ENCODE data around the gene PAM16.
"Not testable (repeated sequence)": the region's sequence is repeated elsewhere in the genome, so short reads cannot be mapped to it uniquely, and the experiment has no call there.

PAM16 gene

DNA sequence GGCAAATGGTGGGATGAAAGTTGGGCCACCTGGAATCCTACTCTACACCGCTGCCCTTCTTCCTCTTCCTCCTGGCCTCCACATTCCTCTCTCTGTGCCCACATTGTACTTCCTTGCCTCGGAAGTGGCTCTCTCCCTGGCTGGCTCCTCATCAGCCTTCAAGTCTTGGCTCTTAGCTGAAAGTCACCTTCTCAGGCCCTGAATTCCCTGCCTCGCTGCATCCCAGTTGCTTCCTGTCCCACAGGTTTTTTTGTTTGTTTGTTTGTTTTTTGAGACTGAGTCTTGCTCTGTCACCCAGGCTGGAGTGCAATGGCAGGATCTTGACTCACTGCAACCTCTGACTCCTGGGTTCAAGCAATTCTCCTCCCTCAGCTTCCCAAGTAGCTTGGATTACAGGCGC, 2.6 kb upstream of the PAM16 start:
- in situ Hi-C loops (cut with MboI; ENCODE audit: low sequenced_read_pairs): no loop called here

DNA sequence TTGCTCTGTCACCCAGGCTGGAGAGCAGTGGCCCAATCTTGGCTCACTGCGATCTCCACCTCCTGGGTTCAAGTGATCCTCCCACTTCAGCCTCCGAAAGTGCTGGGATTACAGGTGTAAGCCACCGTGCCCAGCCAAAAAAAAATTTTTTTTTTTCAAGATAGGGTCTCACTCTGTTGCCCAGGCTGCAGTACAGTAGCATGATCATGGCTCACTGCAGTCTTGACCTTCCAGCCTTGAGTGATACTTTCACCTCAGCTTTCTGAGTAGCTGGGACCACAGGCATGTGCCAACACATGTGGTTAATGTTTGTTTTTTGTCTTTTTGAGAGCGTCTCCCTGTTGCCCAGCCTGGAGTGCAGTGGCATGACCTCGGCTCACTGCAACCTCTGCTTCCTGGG, 1.7 kb upstream of the PAM16 start:
- in situ Hi-C loops (cut with MboI; ENCODE audit: low sequenced_read_pairs): no loop called here

DNA sequence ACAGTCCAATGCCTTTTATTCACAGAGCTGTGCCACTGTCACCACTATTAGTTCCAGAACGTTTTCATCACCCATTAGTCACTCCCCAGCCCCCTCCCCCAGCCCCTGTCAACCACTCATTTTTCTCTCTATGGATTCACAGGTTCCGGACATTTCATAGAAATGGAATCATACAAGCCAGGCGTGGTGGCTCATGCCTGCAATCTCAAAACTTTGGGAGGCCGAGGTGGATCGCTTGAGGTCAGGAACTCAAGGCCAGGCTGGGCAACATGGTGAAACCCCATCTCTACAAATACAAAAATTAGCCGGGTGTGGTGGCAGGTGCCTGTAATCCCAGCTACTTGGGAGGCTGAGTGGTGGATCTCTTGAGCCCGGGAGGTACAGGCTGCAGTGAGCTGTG, 759 bp upstream of the PAM16 start:
- in situ Hi-C loops (cut with MboI; ENCODE audit: low sequenced_read_pairs): no loop called here

DNA sequence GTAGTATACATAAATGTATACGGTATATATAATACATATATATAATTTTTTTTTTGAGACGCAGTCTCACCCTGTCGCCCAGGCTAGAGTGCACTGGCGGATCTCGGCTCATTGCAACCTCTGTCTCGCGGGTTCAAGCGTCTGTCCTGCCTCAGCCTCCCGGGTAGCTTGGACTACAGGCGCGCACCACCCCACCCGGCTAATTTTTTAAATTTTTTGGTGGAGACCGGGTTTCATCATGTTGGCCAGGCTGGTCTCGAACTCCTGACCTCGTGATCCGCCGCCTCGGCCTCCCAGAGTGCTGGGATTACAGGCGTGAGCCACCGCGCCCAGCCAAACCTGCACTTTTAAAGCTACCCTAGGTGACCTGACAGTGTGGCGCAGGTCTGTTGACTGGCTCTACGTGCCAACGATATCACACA, 745 bp downstream of the PAM16 start:
- in situ Hi-C loops (cut with MboI; ENCODE audit: low sequenced_read_pairs): no loop called here

DNA sequence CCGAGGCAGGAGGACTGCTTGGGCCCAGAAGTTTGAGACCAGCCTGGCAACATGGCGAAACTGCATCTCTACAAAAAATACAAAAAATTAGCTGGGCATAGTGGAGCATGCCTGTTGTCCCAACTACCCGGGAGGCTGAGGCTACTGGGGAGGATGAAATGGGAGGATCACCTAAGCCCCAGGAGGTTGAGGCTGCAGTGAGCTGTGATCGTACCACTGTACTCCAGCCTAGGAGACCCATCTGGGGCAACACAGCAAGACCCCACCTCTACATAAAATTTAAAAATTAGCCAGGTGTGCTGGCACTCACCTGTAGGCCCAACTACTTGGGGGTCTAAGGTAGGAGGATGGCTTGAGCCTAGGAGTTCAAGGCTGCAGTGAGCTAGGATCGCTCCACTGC, 1.8 kb downstream of the PAM16 start:
- in situ Hi-C loops (cut with MboI; ENCODE audit: low sequenced_read_pairs): no loop called here

DNA sequence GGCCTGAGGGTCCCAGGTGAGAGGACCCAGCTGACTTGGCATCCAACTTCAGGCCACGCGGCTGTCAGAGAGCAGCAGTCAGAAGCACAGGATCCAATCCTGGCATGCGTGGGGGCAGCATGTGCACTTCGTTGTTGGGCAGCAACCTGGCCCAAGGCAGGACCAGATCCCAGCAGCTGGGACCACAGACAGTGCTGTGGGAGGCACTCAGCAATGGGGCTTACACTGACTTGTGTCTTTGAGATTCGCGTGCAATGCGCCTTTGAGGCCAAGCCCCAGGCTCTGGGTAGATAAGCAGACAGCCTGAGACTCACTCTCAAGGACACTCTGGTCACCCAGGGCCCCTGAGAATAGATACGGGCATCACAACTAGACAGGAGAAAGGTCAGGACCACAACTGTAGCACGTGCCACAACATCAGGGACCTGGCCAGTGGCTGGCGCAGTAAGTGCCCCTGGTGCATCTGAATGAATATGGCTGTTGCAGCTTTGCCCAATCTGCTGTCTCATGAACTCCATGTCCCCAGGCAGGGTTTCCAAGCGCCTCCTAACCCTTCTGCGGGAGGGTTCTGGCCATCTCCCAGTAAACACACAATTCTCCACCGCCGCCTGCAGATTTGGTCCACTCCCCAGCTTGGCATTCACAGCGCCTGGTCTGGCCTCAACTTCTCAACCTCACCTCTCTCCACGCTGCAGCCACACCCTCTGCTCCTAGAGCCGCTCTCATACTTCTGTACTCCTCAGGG, 3.2 kb downstream of the PAM16 start:
- in situ Hi-C loops (cut with MboI; ENCODE audit: low sequenced_read_pairs): no loop called here

DNA sequence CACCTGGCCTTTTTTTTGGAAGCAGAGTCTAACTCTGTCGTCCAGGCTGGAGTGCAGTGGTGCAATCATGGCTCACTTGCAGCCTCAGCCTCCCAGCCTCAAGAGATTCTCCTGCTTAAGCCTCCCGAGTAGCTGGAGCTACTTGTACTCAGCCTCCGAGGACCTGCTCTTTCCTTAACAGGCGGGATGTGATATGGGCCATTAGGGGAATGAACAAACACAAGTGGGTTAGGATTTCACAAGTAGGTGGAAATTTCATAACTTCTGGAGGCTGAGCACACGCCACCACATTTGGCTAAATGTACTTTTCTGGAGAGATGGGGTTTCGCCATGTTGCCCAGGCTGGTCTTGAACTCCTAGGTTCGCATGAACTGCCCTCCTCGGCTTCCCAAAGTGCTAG, 4.1 kb downstream of the PAM16 start:
- in situ Hi-C loops (cut with MboI; ENCODE audit: low sequenced_read_pairs): no loop called here

DNA sequence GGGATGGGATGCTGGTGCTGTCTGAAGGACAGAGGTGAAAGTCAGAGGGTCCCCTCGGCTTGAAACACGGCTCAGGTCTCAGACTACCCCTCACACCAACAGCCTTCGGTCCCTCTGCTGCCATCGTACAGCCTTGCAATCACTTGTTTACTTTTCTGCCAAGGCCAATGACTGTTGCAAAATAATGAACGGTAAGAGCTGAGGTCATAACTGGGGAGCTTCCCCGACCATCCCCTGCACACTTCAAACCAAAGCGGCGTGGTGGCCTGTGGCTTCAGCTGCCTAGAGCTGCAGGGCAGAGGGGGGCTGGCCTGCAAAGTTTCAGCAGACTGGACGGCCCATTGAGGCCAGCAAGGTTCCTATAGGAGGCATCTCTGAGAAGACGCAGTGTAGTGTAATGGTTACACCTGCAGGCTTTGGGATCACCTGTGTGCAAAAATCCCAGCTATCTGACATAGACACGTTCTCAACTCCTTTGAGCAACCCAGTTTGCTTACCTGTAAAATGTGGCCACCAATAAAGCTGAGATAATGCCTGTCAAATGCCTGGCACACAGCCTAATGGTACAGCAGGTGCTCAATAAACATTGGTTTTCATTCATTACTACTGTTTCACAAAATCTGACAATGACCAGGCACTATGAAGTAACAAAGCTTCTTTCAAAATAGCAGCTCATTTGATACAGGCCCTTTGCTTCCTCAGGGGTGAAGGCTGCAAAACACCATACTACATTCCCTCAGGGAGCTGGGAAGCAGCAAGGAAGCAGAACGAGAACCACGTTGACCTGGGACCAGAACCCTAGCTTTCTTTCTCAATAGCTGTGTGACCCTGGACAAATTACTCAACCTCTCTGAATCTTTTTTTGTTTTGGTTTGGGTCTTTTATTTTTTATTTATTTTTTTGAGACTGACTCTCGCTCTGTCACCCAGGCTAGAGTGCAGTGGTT, 5.0 kb downstream of the PAM16 start:
- in situ Hi-C loops (cut with MboI; ENCODE audit: low sequenced_read_pairs): no loop called here

DNA sequence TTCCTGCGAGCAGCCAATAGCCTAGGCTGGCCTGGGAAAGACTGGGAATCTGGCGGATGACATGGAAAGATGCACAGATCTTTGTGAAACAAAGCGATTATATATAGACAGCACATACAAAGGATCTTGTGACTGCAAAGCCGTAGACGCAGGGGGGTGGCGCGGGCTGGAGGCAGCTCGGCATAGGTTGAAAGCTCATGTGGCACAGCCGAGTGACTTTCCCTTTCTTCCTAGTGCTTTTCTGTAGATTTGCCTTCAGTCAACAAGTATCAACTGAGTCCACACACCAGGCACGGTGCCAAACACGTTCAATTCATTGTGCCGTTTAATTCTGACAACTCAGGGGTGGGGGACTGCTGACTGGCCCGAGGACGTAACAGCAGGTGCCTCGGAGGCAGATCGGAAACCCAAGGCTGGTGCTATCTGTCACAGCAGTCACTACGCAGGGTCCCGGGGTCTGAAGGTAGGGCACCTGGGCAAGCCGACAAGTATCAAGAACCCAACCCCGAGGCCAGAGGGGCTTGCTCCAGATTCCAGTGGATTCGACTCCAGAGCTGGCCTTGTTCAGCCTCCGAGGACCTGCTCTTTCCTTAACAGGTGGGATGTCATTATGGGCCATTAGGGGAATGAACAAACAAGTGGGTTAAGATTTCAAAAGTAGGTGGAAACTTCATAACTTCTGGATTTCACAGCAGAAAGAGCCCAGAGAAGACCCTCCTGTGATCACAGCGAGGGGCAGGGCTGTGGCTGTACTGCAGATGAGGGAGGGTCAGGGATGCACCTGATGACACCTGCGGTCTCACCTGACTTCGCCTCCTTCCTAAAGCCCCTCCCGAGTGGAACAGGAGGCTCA, 5.9 kb downstream of the PAM16 start:
- in situ Hi-C loops (cut with MboI; ENCODE audit: low sequenced_read_pairs): no loop called here

DNA sequence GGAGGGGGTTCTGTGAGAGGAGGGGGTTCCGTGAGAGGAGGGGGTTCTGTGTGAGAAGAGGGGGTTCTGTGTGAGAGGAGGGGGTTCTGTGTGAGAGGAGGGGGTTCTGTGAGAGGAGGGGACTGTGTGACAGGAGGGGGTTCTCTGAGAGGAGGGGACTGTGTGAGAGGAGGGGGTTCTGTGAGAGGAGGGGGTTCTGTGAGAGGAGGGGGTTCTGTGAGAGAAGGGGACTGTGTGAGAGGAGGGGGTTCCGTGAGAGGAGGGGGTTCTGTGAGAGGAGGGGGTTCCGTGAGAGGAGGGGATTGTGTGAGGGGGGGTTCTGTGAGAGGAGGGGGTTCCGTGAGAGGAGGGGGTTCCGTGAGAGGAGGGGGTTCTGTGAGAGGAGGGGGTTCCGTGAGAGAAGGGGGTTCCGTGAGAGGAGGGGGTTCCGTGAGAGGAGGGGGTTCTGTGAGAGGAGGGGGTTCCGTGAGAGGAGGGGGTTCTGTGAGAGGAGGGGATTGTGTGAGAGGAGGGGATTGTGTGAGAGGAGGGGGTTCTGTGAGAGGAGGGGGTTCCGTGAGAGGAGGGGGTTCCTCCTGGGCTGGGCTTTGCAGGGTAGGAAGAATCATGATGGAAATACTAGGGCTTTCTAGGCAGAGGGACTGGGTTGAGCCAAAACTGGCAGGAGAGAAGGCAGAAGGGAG, 6.7 kb downstream of the PAM16 start:
- in situ Hi-C loops (cut with MboI; ENCODE audit: low sequenced_read_pairs): not testable (repeated sequence)

DNA sequence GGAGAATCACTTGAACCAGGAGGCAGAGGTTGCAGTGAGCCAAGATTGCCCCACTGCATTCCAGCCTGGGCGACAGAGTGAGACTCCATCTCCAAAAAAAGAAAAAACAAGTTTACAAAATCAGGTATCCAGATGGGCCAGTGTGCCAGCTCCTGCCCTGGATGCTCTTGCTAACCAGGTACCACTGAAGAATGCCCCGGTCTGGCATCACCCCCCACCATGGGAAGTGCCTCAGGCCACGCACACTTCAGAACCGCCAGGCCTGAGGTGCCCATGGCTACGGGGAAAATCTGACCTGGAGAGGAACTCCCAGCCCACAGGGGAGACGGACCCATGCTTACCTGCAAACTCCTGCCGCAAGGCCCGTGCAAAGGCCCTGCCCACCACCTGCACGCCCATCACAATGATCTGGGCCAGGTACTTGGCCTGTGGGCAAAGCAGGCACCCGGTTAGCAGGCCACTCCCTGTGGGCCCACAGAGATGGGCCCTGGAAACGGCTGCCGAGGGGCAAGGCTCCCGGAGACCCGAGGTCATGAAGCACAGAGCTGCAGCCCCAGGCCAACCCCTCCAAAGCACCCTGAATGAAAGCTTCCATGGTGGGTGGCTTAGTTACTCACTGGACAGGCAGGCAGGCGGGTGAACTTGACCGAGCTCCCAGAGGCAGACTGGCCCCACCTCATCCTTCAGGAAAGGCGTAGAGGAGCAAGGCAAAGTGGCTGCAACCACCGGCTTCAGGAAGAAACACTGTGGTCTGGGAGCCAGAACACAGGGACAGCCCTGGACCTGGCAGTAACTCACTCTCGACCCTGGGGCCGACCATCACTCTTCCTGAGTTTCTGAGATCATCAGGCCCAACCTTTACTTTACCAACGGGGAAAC, 8.0 kb downstream of the PAM16 start:
- in situ Hi-C loops (cut with MboI; ENCODE audit: low sequenced_read_pairs): no loop called here

DNA sequence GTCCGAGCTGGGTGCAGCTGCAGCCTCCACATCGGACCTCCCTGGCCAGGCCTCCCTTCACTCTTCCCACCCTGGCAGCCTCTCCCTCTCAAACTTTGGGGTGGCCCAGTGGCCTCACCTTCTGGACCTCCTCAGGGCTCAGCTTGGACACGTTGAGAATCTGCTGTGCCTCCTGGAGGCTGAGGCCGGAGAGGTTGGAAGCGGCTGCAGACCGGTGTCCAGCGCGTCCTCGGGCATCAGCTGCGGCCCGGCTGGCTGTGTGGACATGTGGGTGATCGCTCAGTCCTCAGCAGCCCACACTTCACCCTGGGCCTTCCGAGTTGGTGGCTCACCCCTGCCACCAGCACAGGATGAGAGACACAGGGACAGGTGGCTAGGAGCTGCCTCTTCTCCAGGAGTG, 9.9 kb downstream of the PAM16 start:
- in situ Hi-C loops (cut with MboI; ENCODE audit: low sequenced_read_pairs): no loop called here

DNA sequence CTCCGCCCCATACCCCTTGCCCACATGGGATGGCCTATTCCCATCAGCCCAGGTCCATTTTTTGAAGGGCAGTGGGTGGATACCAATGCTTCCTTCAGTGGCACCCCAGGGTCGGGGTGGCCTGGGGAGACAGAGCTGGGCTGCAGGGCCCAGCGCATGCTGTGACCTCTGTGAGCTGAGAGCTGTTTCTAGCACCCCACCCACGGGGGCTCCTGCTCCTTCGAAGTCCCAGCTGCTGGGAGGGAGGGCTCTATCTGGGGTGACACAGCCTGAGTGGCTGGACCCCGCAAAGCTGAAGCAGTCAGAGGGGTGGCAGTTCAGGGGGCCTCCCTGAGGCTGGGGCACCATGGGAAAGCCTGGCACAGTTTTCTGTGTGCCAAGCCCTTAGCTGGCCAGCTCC, 10.7 kb downstream of the PAM16 start:
- in situ Hi-C loops (cut with MboI; ENCODE audit: low sequenced_read_pairs): no loop called here

DNA sequence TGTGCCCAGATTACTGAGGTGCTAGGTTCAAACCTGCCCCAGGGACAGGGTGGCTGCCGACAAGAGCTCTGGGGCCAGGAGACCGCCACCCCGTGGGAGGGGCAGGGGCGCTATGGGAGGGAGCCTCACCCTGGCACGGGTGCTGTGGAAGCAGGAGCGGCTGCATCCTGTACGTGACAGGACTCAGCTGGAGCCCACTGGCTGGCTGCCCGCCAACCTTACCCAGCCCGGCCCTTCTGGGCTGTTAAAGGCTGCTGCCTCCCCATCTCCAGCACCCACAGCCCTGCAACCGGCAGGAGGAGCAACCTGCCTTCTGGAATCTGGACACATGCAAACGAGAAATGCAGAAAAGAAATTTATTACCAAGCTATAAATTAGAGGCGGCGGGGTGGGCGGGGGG, 11.2 kb downstream of the PAM16 start:
- in situ Hi-C loops (cut with MboI; ENCODE audit: low sequenced_read_pairs): no loop called here

DNA sequence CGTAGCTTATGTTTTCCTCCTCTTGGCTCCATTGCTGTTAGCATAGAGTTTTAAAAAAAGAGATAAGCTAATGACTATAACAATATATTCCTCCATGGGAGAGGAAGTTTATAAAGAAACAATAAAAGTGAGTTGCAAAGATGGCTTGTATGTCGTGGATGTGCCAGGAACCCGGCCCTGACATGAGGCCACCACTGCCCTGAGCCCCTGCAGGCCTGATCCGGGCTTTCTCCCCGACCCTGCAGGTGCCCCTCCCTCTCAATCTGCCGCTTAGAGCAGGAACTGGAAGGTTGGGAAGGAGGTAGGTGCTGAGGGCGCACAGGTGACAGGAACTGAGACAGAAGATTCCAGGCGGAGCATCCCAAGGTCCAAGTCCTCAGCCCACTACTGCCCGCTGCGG, 11.7 kb downstream of the PAM16 start:
- in situ Hi-C loops (cut with MboI; ENCODE audit: low sequenced_read_pairs): no loop called here

DNA sequence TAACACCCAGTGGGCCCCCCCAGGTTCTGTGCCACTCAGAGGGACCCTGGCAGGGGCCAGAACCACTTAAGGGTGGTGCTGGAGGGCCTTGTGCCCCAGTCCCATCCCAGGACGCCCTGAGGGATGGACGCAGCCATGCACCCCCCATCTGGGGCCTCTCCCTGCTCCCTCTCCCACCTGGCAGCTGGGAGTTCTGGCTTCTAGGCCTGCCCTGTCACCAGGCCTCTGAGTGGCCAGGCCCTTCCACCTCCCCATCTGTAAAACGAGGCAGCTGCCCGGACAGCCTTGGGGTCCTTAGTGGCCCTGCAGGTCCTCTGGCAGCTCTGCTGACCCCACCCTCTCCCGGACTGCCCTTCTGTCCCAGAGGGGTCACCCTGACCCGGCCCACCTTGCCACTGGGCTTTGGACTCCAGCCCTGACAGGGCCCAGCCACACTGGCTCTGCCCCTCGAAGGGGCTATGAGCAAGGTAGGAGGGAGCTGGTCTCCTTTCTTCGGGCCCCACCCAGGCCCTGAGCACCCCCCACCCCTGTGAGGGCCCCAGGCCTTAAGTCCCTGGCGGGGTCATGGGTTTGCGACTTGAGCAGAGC, 12.3 kb downstream of the PAM16 start:
- in situ Hi-C loops (cut with MboI; ENCODE audit: low sequenced_read_pairs): no loop called here

DNA sequence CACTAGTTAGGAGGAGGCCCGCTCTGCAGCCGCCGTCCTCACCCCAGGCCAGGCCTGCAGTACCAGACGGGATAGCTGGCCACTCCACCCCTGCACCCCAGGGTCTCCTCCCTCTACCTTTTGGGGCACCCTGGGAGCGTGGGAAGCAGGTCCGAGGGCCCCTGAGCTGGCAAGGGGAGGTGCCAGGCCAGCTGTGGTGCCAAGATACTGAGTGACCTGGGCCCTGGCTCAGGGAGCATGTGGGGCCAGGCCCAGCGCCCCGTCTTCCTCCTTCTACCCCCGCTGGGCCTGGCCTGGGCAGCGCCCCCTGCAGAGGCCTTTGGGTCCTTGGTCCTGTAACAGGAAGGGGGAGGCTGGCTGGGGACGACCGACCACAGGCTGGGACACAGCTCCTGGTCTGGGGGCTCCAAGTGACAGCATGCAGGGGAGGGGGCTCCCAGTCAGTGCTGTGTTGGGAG, 13.0 kb downstream of the PAM16 start:
- in situ Hi-C loops (cut with MboI; ENCODE audit: low sequenced_read_pairs): no loop called here

DNA sequence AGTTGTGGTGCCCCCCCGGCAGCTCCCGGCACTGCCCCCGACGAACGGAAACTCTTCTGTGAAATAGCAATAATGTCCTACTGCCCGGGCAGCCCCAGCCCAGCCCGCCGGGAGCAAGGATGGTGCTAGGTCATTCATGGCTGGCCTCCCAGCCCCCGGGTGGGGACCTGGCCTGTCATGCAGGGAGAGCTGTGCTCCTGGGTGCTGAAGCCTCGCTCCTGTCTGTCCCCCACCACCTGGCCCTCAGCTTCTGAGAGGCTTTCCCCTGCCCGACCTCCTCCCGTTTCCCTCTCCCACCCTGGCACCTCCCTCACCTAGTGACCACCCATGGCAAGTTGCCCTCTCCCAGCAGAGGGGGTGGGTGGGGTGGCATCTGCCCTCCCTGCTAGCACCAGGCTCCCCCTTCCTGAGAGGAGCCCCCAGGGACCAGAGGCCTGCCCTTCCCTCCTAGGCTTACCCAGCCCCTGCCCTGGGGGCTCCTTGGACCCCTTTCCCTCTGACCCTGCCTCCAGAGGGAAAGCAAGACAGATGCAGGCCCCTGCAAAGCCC, 13.5 kb downstream of the PAM16 start:
- in situ Hi-C loops (cut with MboI; ENCODE audit: low sequenced_read_pairs): no loop called here
